SK-N-MC (cell line): Measurements from ENCODE around the gene AHCY.
"Not testable (repeated sequence)": the region's sequence is repeated elsewhere in the genome, so short reads cannot be mapped to it uniquely, and the experiment has no call there.

Experiments used
- DNase-seq: peaks from one replicate; pipeline ENCODE4 v3.0.0-alpha.2; 2011; ENCODE audit warnings: low read depth, low spot score
- H3K27ac ChIP-seq: fragments of 200-600 bp; sonication (generic); 2 replicates; pipeline ENCODE4 v1.5.1; 2016; ENCODE audit warnings: mixed run types
- H3K36me3 ChIP-seq: fragments of 200-600 bp; sonication (generic); 2 replicates; pipeline ENCODE4 v1.6.1; 2017; ENCODE audit warnings: antibody characterized with exemption, low read length, mixed read lengths; ENCODE audit not compliant: insufficient read depth
- H3K4me3 ChIP-seq: fragments of 200-600 bp; sonication (generic); 2 replicates; pipeline ENCODE4 v1.5.1; 2016
- H3K9ac ChIP-seq: fragments of 200-600 bp; sonication (generic); 2 replicates; pipeline ENCODE4 v1.8.0; 2017; ENCODE audit warnings: mixed run types, mixed read lengths; ENCODE audit not compliant: insufficient read length
- H3K9me3 ChIP-seq: fragments of 200-600 bp; sonication (generic); 2 replicates; pipeline ENCODE4 v1.6.1; 2017; ENCODE audit warnings: low read depth, mild to moderate bottlenecking, antibody characterized with exemption, low read length, moderate library complexity, mixed read lengths
- EZH2 ChIP-seq: fragments of 200-600 bp; sonication (generic); IDR thresholded peaks from one replicate; pipeline ENCODE4 v1.6.1; 2017; ENCODE audit warnings: antibody characterized with exemption
- FOXP2 ChIP-seq: optimal IDR thresholded peaks from 2 replicates; pipeline ENCODE3; 2011; ENCODE audit warnings: mild to moderate bottlenecking, moderate library complexity; ENCODE audit not compliant: insufficient read depth; ENCODE audit errors: extremely low read length, control extremely low read depth
- POLR2AphosphoS5 ChIP-seq: IDR thresholded peaks from 2 replicates; pipeline ENCODE4 v1.6.1; 2012; ENCODE audit warnings: mild to moderate bottlenecking, low read depth, low read length, borderline replicate concordance

Gene AHCY

DNA sequence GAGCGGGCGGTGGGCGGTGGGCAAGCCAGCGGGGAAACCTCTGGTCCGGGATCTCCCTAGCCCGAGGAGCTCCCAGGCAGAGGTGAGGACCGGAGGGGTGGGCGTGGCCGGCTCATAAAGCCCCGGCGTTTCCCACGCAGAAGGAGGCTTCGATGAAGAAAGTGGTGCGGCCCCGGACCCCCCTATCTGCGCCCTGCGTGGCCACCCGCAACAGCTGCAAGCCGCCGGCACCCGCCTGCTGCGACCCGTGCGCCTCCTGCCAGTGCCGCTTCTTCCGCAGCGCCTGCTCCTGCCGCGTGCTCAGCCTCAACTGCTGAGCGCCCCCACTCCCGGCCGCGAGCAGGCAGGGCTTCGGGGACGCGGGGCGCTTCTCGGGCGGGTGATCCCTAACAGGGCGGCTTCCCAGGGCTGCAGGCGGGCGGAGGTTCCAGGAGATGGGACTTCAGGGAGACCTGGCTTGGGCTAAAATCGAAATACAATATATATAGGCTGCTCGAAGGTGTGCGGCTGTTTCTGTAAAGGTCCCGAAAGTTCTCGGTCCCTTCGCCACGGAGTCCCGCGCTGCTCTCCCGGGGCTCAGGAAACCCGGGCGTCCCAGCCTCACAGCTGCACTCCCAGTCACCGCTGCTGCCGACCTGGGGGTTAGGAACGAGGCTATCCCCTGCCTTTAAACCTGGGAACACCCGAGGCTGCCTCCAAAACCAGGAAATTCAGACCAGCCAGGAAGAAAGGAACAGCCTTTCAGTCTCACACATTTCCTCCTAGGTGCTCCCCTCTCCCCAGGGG is 34.1 kb downstream of the AHCY start:
- Histone ChIP-seq H3K27ac (no peak overlapping the region), H3K36me3 (peaks cover 19% of the 10 kb centered on the region; the same call in 1 of the 2 replicates), H3K9me3 (no peaks in the 10 kb centered on the region), H3K9ac (no peak overlapping the region), H3K4me3 (no peak overlapping the region)
- DNase-seq: no peak
- no peak for TF ChIP-seq EZH2
- TF ChIP-seq POLR2AphosphoS5: no peak
- no peak for TF ChIP-seq FOXP2

DNA sequence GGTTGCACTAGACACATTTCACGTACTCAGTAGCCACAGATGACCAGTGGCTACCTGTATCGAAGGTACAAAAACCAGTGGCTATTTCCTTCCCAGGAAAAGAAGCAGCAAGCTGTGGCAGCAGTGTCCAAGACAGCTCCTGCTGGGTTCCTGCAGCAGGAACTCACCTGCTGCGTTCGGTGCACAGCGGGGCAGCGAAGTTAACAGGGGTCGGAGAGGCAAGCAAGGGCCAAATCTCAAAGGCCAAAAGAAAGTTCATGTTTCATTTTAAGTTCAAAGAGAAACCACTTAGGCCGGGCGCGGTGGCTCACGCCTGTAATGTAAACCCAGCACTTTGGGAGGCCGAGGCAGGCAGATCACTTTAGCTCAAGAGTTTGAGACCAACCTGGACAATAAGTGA is 35.0 kb downstream of the AHCY start:
- Histone ChIP-seq H3K36me3 (peaks cover 15% of the 10 kb centered on the region; the same call in 1 of the 2 replicates), H3K4me3 (no peak overlapping the region), H3K27ac (no peak overlapping the region), H3K9ac (no peak overlapping the region), H3K9me3 (no peaks in the 10 kb centered on the region)
- no peak for DNase-seq
- TF ChIP-seq EZH2 (no peak), FOXP2 (no peak), POLR2AphosphoS5 (no peak)

DNA sequence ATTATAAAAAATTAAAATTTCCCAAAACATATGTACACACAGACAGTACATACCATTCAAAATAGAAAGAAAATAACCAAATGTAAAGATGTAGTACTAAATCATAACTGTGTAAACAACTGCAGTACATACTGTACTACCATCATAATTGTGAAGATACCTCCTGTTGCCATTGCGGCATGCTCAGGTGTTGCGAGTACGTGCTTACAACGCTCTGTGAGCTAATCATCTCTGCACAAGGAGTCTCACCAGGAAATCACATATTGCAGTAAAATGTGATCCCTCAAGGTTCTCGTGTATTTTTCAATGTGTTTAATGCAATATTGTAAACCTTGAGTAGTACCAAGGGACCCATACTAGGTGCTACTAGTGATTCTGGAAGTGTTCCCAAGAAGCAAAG is 39.0 kb downstream of the AHCY start:
- Histone ChIP-seq H3K36me3 (peaks cover 9% of the 10 kb centered on the region; the same call in 1 of the 2 replicates), H3K27ac (no peak overlapping the region), H3K9me3 (no peaks in the 10 kb centered on the region), H3K4me3 (no peak overlapping the region), H3K9ac (no peak overlapping the region)
- TF ChIP-seq FOXP2 (no peak), POLR2AphosphoS5 (no peak), EZH2 (no peak)
- no peak for DNase-seq

DNA sequence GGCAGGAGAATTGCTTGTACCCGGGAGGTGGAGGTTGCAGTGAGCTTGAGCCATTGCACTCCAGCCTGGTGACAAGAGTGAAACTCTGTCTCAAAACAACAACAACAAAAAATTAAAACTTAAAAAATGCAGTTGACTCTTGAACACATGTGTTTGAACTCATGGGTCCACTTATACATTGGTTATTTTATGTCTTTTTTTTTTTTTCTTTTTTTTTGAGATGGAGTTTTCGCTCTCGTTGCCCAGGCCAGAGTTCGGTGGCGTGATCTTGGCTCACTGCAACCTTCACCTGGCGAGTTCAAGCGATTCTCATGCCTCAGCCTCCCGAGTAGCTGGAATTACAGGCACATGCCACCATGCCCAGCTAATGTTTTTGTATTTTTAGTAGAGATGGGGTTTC is 39.7 kb downstream of the AHCY start:
- H3K9ac ChIP-seq, H3K36me3 ChIP-seq, H3K9me3 ChIP-seq, DNase-seq, H3K27ac ChIP-seq, H3K4me3 ChIP-seq: not testable (repeated sequence)

DNA sequence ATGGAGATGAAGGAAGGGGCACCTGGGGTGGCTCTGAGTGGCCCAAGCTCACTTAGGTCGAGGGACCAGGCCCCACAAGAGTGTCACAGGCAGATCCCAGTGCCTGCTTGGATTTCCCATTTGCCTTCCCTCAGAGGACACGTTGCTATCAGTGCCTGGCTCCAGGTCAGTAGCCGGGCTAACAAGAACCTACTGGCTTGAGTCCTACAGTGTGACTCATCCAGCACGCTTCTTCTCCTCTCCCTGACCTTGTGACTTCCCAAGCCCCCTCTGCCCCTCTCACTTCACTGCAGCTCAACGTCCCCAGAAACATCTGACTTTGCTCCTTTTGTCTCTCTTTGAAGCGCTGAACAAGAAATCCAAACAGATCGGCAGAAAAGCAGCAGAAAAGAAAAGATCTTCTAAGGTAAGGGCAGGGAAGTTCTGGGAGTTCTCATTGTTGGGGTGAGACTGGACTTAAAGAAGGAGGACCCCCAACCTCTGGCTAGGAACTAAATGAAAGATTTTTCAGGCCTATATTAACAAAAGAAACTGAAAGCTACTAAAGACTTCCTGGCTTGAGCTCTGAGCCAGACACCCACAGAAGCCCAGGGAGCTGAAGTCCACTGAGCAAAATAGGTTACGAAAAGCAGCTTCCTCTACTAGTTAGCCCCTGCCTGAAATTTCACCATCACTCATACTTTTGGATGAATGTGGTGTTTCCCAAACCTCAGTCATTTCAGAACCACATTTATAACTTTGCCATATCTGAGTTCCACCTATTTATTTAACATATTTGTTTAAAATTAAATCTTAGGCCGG is 40.5 kb downstream of the AHCY start:
- no peak overlapping the region for H3K9ac ChIP-seq
- no peak overlapping the region for H3K4me3 ChIP-seq
- H3K9me3 ChIP-seq: no peaks in the 10 kb centered on the region
- TF ChIP-seq POLR2AphosphoS5 (no peak), FOXP2 (no peak), EZH2 (no peak)
- DNase-seq: no peak
- H3K36me3 ChIP-seq: 0 out of 2 replicates have a peak, but pooled peaks cover 4% of the 10 kb centered on the region
- 0 out of 2 replicates have a peak overlapping the region, but pooled peaks have one; percentile 21 for H3K27ac ChIP-seq

DNA sequence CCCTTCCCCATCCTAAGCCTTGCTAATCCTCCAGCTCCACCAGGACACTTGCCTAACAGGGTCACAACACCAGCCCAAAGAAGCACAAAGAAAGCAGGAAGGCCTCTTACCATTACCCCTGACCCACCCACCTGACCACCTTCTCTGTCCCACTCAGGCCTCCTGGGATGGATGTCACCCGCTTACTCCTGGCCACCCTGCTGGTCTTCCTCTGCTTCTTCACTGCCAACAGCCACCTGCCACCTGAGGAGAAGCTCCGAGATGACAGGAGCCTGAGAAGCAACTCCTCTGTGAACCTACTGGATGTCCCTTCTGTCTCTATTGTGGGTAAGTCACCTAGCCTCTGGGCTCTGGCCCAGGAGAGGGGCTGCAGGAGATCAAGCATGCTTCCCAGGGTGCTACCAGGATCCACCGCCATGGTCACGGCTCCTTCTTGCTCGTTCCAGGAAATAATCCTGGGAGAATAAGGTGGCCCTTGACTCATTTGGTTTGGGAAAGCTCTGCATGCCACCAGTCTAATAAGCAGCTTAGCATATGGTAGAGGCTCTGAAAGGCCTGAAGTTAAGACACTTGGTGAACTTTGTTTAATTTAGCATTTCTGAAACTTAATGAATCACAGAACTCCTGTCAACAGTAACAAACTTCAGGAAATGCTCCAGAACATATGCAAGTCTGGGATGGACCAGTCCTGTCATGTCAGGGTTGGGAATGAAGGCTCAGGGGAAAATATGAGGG is 42.8 kb downstream of the AHCY start:
- no peak for TF ChIP-seq POLR2AphosphoS5
- no peak for TF ChIP-seq EZH2
- TF ChIP-seq FOXP2: no peak
- no peak for DNase-seq
- Histone ChIP-seq H3K27ac (peak overlapping the region; percentile 25; the same call in 1 of the 2 replicates), H3K9me3 (no peaks in the 10 kb centered on the region), H3K9ac (no peak overlapping the region), H3K4me3 (no peak overlapping the region), H3K36me3 (0 out of 2 replicates have a peak, but pooled peaks cover 4% of the 10 kb centered on the region)

DNA sequence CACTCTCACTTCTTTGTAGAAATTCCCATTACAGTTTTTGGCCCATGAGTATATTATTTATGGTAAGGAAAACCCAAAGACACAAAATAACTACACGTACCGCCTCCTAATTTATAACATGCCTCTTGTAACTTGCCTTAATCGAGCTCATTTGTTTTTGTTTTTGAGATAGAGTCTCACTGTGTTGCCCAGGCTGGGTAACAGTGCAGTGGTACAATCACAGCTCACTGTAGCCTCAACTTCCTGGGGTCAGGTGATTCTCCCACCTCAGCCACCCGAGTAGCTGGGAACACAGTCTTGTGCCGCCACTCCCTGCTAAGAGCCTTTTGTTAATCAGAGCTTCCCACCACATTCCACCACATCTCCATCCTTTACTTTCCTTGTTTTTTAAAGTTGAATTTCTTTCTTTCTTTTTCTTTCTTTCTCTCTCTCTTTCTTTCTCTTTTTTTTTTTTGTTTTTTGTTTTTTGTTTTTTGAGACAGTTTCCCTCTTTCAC is 46.5 kb downstream of the AHCY start:
- DNase-seq: no peak
- no peaks in the 10 kb centered on the region for H3K9me3 ChIP-seq
- H3K4me3 ChIP-seq: no peak overlapping the region
- H3K36me3 ChIP-seq: no peaks in the 10 kb centered on the region
- H3K9ac ChIP-seq: no peak overlapping the region
- no peak overlapping the region for H3K27ac ChIP-seq
- no peak for TF ChIP-seq EZH2
- no peak for TF ChIP-seq POLR2AphosphoS5
- no peak for TF ChIP-seq FOXP2

DNA sequence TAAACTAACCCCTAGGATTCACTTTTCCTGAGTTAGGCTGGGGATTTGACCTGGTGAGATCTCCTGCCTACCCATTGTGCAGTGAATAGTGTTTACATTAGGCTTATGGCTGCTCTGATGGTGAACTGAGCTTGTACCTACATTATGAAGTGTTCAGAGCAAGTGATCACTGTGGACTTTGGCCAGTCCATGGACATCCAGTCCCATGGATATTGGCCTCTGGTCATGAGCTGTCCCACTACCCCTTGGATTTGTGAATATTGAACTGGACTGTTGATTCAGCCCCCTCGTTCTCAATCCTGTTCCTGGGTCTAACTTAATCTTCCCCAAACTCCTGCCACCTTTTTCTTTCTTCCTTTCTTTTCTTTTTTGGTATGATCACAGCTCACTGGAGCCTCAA is 48.2 kb downstream of the AHCY start:
- no peak for TF ChIP-seq EZH2
- TF ChIP-seq POLR2AphosphoS5: no peak
- no peak for TF ChIP-seq FOXP2
- no peaks in the 10 kb centered on the region for H3K9me3 ChIP-seq
- no peak overlapping the region for H3K4me3 ChIP-seq
- DNase-seq: no peak
- H3K27ac ChIP-seq: no peak overlapping the region
- H3K36me3 ChIP-seq: no peaks in the 10 kb centered on the region
- H3K9ac ChIP-seq: no peak overlapping the region

DNA sequence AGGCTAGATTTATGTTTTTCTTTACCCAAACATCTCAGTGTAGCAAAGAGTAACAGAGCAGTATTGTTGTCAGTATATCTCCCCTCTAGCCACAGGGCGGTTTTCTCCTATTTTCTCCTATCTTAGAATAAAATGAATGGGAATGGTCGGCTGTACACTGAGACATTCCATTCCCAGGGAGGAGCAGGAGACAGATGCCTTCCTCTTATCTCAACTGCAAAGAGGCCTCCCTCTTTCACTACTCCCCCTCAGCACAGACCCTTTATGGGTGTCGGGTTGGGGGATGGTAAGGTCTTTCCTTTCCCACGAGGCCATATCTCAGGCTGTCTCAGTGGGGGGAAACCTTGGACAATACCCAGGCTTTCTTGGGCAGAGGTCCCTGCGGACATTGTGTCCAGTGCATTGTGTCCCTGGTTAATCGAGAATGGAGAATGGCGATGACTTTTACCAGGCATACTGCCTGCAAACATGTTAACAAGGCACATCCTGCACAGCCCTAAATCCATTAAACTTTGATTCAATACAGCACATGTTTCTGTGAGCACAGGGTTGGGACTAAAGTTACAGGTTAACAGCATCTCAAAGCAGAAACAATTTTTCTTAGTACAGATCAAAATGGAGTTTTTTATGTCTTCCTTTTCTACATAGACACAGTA is 50.6 kb downstream of the AHCY start:
- H3K9me3 ChIP-seq, DNase-seq, H3K27ac ChIP-seq, H3K36me3 ChIP-seq, H3K9ac ChIP-seq, H3K4me3 ChIP-seq: not testable (repeated sequence)
